NCI-H226 (cell line): ENCODE results near the gene PTTG2.

Experiments
- DNase-seq: peaks from one replicate; pipeline ENCODE4 v3.0.0-alpha.2; 2015

PTTG2 gene

GRCh38 chr4:37989398-37990260, 29.4 kb downstream of the PTTG2 start:
- DNase-seq, result no peak

DNA sequence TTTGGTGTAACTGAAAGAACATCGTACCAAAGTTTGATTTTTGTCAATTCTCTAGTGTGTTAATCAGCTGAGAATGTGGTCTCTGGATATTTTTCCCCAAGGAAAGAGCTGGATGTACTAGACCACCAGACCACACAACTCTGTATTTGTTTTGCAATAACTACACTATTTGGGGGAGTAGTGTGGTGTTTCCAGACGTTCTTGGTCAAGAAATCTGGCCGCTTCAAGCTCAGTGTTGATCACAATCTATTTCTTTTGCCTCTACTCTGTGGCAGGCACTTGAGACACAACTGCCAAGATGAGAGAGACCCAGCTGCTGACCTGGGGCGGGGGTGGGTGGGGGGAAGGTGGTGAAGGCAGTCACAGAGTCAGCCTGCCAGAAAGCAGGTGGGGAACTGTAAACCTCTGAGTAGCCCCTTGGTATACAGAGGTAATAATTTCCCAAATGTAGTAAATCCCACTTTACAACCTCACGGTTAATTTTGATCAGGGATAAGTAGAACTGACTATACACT, 30.6 kb downstream of the PTTG2 start:
- DNase-seq, result no peak

DNA sequence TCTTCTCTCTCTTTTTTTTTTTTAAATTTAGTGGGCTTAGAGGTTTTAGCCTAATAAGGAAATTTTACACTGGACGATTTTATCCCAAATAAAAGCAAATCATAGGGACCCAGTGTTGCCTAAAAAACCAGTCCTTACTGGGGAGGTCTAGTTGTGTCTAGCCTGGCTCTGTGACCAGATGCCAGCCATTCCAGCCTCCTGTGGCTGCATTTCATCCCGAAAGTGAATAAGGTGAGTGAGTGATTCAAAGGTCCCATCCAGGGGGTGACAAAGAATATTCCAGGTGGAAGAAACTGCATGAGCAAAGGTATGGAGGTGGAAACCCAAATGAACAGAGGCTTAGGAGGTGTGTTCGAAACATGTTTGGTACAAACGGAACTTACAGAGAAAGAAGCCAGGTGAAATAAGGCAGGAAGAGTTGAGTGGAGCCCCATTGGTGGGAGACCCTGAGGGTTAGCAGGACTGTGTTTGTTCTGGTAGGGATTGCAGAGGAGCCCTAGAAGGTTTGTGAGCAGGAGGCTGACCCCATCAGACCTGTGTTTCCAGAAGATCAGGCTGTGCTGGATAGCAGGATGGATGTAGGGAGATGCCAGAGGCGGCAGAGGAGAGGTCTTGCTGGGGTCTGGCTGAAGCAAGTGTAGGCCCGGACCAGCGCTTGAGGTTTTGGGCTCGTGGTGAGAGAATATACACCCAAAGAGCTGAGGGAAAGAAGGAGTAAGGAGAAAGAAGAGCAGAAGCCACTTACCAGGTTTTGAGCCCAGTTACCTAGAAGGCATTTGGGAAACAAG, 31.6 kb downstream of the PTTG2 start:
- no peak for DNase-seq

DNA sequence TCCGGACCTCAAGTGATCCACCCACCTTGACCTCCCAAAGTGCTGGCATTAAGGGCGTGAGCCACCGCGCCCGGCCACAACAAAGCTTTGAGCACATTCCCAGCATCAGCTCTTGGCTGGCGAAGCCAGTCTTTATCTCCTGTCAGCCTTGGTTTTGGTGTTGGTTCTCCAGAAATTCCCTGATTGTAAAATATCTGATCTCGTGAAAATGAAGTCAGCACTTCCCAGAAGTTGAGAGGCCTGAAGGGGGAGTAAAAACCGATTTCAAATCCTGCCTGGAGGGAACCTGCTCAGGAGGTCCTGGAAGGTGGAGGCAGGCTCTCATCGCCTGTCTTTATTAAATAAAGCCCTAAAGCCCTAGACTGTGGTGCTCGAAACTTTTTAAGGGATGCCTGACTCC, 33.6 kb downstream of the PTTG2 start:
- peak; percentile 18 for DNase-seq

DNA sequence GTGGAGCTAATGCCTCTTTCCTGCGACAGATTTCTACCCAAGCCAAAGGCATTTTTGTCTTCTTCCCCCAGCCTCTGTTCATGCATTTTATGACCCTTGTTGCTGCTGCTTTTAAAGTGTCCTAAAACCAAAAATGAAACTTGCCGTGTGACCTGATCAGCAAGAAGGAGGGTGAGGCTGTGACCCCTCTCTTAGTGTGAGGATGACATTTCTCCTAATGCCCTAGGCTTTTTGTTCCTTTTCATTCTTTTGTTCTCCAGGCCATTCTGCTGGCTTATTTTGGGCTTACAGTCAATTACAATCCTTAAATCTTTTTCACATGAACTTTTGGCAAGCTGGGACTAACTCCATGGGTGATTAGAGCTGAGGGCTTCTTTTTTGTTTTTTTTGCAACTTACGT, 34.4 kb downstream of the PTTG2 start:
- DNase-seq, result no peak

GRCh38 chr4:37995299-37995821, 35.2 kb downstream of the PTTG2 start:
- no peak for DNase-seq

DNA sequence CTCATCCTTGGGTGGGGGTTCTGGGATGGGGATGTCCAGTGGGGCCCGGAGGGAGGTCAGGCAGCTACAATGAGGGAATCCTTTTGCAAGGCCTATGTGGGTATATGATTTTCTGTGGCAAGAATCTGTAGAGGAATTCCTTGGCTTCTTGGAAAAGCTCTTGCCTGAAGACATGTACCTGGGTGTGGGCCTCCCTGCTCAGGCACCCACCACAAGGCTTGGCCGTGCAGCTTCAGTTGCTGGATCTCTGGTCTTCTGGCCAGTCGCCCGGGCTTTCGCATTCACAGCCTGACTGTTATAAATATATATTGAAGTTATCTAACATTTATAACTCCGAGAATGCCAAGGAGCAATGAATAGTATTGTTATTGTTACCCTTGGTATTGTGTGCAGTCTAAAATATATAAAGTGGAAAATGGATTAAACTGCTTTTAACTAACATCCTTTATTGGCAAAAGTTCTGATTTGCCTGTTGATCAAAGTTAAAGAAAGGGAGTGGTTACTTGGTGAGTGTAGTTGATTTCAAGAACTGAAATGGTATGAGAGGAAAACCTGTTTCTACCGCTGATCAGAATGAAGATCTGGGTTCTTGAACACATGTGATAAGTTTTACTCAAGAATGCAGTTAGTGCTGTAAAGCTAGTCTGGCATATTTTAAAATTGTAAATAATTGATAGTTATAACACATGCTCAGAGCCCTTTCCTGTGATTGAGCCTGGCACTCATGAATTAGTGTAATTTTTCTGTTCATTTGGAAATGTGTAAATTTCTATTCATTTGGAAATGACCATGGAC, 36.0 kb downstream of the PTTG2 start:
- no peak for DNase-seq

- DNase-seq, result no peak
Measured at GRCh38 chr4:37998226-37998625, 38.0 kb downstream of the PTTG2 start.

DNA sequence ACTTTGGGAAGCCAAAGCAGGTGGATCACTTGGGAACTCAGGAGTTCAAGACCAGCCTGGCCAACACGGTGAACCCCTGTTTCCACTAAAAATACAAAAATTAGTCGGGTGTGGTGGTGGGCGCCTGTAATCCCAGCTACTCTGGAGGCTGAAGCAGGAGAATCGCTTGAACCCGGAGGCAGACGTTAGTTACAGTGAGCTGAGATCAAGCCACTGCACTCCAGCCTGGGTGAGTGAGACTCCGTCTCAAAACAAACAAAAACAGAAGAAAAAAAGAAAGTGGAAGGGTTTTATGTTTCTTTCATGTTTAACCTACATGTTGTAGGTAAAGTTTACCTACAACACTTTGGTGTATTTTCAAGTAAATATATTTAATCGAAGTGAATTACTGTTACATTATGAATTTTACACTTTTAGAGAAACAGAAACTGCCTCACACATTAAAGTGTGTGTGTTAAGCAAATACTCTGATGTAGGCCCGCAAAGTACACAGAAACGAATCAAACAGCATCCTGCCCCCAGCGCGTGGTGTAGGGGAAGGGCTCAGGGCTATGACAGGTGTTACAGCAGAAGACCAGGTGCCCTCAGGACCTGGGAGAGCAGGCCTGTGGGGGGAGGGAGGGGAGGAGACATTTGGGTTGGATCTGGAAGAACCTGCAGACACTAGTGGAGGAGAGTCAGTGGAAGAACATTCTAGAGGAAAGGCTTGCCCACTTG, 39.0 kb downstream of the PTTG2 start:
- DNase-seq, result no peak

GRCh38 chr4:37999965-38000364, 39.8 kb downstream of the PTTG2 start:
- DNase-seq, result no peak

GRCh38 chr4:38001927-38002326, 41.7 kb downstream of the PTTG2 start:
- no peak for DNase-seq

DNA sequence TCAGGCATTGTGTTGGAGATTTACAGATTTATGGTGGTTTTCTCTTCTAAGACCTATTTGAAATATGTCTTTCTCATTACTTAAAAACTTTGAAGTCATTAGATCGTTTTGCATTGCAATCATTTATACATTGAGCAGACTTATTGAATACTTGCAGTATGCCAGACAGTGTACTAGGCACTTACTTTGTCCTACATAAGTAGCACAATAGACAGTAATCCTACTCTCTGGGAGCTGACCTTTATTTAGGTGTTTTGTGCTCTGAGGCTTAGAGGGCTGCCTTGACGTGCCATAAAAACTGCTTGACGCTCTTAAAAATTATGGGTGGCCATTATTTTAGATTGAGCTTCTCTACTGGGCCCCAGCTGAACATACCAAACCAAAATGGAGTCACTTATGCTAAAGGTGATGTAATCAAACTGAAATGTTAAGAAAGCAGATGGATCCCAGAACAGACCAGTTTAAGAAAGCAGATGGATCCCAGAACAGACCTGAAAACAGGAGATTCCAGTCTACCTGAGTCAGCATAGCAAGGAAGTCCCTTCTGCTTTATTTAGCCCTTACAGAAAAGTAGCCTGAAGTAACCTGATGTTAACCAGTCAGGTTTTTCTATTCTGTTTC, 42.4 kb downstream of the PTTG2 start:
- peak; percentile 6 for DNase-seq

DNA sequence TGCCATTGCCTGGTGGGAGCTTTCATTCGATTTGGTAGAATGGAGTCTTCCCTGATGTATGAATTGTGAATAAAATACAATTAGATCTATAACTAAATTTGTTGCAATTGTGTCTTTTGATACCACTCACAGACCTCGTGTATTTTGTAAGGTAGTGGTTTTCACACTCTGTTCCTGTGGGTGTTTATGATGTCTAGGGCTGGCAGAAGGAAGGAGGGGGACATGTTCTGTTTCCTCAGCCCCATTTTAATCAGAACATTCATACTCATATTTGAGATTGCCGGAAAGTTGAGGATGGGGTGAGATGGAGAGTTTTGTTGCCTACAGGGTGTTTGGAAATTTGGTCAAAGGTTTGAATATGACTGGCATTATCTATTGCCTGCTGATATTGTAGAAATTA, 42.9 kb downstream of the PTTG2 start:
- no peak for DNase-seq

DNA sequence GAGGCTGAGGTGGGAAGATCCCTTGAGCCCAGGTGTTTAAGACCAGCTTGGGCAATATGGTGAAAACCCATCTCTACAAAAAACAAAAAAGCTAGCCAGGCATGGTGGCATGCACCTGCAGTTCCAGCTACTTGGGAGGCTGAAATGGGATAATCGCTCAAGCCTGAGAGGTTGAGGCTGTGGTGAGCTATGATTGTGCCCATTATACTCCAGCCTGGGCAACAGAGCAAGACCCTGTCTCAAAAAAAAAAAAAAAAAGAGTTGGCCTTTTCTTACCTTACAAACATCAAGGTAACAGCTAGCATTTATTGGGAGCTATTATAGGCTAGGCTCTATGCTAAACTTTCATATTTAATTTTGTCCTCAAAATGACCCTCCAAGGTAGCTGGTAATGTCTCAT, 43.4 kb downstream of the PTTG2 start:
- no peak for DNase-seq

DNA sequence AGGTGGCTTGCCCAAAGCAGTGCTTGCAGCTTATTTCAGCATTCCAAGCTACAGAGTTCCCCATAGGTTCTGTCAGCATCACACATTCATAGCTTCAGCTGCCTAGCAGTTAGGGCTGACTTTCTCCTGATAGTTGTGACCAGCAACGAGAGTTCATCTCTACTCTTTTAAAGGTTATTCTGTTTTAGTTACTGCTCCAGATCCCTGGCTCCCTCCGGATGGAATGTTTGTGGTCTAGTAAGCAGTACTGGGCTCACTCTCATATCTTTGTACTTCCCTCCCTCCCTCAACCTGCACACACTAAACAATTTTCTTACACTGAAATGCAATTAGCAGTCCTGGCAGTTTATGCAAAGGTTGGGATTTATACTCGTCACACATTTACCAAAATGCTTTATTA, 43.9 kb downstream of the PTTG2 start:
- peak; percentile 47 for DNase-seq

DNA sequence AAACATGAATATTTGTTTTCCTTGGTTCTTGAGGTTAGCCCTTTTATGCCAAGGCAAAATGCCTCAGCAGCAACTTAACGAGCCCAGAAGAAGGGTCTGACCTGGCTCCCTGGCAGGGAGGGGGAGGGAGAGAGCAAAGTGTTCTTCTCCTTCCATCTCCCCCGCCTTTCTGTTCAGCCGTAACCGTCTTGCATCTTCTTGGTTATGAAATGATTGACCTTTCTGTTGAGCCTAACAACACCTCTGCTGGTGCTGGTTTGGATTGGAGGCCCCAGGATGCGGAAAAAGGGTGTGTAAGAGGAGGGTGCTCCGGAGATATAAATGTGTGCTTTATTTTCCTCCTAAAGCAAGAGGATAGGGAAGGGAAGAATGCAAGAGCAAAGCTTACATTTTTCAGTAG, 44.7 kb downstream of the PTTG2 start:
- DNase-seq, result no peak

- no peak for DNase-seq
Measured at GRCh38 chr4:38005637-38006036, 45.4 kb downstream of the PTTG2 start.

- DNase-seq, result no peak
Measured at GRCh38 chr4:38007645-38008044, 47.4 kb downstream of the PTTG2 start.

GRCh38 chr4:38008571-38009021, 48.4 kb downstream of the PTTG2 start:
- DNase-seq, result no peak

- no peak for DNase-seq
Measured at GRCh38 chr4:38009421-38009820, 49.2 kb downstream of the PTTG2 start.

GRCh38 chr4:38009949-38010348, 49.8 kb downstream of the PTTG2 start:
- no peak for DNase-seq
